Neural progenitor cell (in vitro differentiated cells): ENCODE data around the gene CBR4.

Source experiments
- EZH2 ChIP-seq: fragments of 200-600 bp; sonication (generic); IDR thresholded peaks from 2 replicates; pipeline ENCODE4 v1.6.1; 2017; ENCODE audit warnings: antibody characterized with exemption, mild to moderate bottlenecking, moderate library complexity
- TF ChIP-seq, protein P1 (sequence below): fragments of 200-600 bp; sonication (generic); IDR thresholded peaks from 2 replicates; pipeline ENCODE4 v1.5.1; 2017; ENCODE audit warnings: antibody characterized with exemption, mild to moderate bottlenecking

DNA sequence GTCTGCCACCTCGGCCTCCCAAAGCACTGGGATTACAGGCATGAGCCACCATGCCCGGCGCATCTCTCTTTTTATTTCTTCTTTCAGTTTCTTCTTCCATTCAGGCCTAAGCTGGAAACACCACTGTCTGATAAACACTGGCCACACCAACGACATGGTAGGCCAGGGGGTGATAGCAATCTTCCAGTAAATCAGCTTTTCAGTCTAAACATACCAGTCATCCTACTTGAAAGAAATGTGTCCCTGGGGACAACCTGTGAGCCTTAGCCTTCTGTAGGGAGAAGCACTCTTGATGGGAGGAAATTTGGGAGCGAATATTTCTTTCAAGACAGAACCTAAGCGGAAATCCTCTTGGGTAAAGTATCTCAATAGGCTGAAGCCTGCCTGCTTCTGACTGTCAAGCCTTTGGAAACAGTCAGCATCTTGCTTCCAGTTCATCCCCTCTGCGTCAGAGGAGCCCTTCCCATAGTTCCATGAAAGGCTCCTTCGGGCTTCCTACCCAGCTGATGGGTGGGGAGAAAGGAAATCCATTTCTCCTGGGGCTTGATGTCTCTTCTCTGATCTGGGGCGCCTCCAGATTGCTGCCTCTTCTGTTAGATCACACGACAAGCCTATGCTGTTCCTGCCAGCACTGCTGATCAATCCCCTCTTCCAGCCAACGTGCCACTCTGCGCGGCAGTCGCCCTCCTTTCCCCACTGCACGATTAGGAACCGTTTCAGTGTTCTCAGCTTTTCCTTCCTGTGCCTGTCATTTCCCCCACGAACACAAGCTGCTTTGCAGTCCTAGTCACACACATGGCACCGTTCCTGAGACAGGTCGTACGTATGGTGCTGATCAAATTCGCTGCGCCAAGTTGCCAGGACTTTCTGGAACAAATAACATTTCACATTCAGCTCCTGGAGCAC, 49.5 kb upstream of the CBR4 start:
- TF ChIP-seq, protein P1, sequence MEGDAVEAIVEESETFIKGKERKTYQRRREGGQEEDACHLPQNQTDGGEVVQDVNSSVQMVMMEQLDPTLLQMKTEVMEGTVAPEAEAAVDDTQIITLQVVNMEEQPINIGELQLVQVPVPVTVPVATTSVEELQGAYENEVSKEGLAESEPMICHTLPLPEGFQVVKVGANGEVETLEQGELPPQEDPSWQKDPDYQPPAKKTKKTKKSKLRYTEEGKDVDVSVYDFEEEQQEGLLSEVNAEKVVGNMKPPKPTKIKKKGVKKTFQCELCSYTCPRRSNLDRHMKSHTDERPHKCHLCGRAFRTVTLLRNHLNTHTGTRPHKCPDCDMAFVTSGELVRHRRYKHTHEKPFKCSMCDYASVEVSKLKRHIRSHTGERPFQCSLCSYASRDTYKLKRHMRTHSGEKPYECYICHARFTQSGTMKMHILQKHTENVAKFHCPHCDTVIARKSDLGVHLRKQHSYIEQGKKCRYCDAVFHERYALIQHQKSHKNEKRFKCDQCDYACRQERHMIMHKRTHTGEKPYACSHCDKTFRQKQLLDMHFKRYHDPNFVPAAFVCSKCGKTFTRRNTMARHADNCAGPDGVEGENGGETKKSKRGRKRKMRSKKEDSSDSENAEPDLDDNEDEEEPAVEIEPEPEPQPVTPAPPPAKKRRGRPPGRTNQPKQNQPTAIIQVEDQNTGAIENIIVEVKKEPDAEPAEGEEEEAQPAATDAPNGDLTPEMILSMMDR = no peak
- TF ChIP-seq EZH2 = no peak
